ENCODE data around the gene EDN3.

GRCh38 chr20:59342023-59342957 is 41.9 kb downstream of the EDN3 start:
- TF ChIP-seq, protein P1, sequence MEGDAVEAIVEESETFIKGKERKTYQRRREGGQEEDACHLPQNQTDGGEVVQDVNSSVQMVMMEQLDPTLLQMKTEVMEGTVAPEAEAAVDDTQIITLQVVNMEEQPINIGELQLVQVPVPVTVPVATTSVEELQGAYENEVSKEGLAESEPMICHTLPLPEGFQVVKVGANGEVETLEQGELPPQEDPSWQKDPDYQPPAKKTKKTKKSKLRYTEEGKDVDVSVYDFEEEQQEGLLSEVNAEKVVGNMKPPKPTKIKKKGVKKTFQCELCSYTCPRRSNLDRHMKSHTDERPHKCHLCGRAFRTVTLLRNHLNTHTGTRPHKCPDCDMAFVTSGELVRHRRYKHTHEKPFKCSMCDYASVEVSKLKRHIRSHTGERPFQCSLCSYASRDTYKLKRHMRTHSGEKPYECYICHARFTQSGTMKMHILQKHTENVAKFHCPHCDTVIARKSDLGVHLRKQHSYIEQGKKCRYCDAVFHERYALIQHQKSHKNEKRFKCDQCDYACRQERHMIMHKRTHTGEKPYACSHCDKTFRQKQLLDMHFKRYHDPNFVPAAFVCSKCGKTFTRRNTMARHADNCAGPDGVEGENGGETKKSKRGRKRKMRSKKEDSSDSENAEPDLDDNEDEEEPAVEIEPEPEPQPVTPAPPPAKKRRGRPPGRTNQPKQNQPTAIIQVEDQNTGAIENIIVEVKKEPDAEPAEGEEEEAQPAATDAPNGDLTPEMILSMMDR (IDR thresholded peaks at IDR 0.05) = no peak
- no peak for TF ChIP-seq POLR2A (IDR thresholded peaks at IDR 0.05)

Measured in prostate gland (tissue), 2 donors.